GM23338 (cell line): Measurements from ENCODE around the gene ROCK2. TPM values are rescaled to one million over a fixed set of nuclear protein-coding genes. Genes with fewer than 3 reads are reported as not detected.

Experiments used
- ATAC-seq: fragments of 200-7000 bp; cut with Tn5 transposase; 3 replicates; pipeline ENCODE4 v1.9.1; 2020
- DNase-seq: peaks from one replicate; pipeline ENCODE4 v3.0.0-alpha.2; 2015; ENCODE audit warnings: low spot score
- H2AFZ ChIP-seq: fragments of 200-600 bp; sonication (generic); 2 replicates; pipeline ENCODE4 v1.8.0; 2016; ENCODE audit warnings: antibody characterized with exemption, mild to moderate bottlenecking, moderate library complexity
- H3F3A ChIP-seq: fragments of 200-600 bp; sonication (generic); replicated peaks from 2 replicates; pipeline ENCODE4 v1.8.0; 2017; ENCODE audit warnings: antibody characterized with exemption, mixed run types, low read depth
- H3K27ac ChIP-seq: fragments of 200-600 bp; sonication (generic); 2 replicates; pipeline ENCODE4 v1.6.1; 2016; ENCODE audit warnings: low read depth
- H3K27me3 ChIP-seq: fragments of 200-600 bp; sonication (generic); 2 replicates; pipeline ENCODE4 v1.8.0; 2016; ENCODE audit warnings: mild to moderate bottlenecking, mixed run types, moderate library complexity; ENCODE audit not compliant: insufficient read depth
- H3K36me3 ChIP-seq: fragments of 200-600 bp; sonication (generic); 2 replicates; pipeline ENCODE4 v1.8.0; 2016; ENCODE audit warnings: mild to moderate bottlenecking; ENCODE audit not compliant: insufficient read depth
- H3K4me1 ChIP-seq: fragments of 200-600 bp; sonication (generic); 2 replicates; pipeline ENCODE4 v1.8.0; 2016; ENCODE audit warnings: mild to moderate bottlenecking, moderate library complexity; ENCODE audit not compliant: insufficient read depth
- H3K4me2 ChIP-seq: fragments of 200-600 bp; sonication (generic); 2 replicates; pipeline ENCODE4 v1.7.1; 2017; ENCODE audit warnings: mixed run types
- H3K4me3 ChIP-seq: fragments of 200-600 bp; sonication (generic); 2 replicates; pipeline ENCODE4 v1.6.1; 2016; ENCODE audit warnings: mixed run types
- H3K79me2 ChIP-seq: fragments of 200-600 bp; sonication (generic); replicated peaks from 2 replicates; pipeline ENCODE4 v1.8.0; 2017; ENCODE audit warnings: mild to moderate bottlenecking; ENCODE audit not compliant: insufficient read depth
- H3K9me2 ChIP-seq: fragments of 200-600 bp; sonication (generic); 2 replicates; pipeline ENCODE4 v1.8.0; 2017; ENCODE audit not compliant: insufficient read depth
- H4K20me1 ChIP-seq: fragments of 200-600 bp; sonication (generic); replicated peaks from 2 replicates; pipeline ENCODE4 v1.8.0; 2017; ENCODE audit warnings: mild to moderate bottlenecking; ENCODE audit not compliant: insufficient read depth
- H3K27ac Mint-ChIP-seq: 2 replicates; pipeline ENCODE4 v1.8.0; 2020; ENCODE audit warnings: inconsistent platforms, mild to moderate bottlenecking, moderate library complexity, mixed read lengths
- H3K27me3 Mint-ChIP-seq: 3 replicates; pipeline ENCODE4 v1.8.0; 2022; ENCODE audit warnings: low read depth, mild to moderate bottlenecking, moderate library complexity, mixed read lengths, inconsistent platforms; ENCODE audit not compliant: insufficient read depth, poor library complexity
- H3K36me3 Mint-ChIP-seq: 3 replicates; pipeline ENCODE4 v1.8.0; 2021; ENCODE audit warnings: low read depth, mild to moderate bottlenecking, inconsistent platforms, moderate library complexity, mixed read lengths
- H3K4me1 Mint-ChIP-seq: 3 replicates; pipeline ENCODE4 v1.8.0; 2020; ENCODE audit warnings: mild to moderate bottlenecking, inconsistent platforms, mixed read lengths
- H3K4me3 Mint-ChIP-seq: 3 replicates; pipeline ENCODE4 v1.8.0; 2021; ENCODE audit warnings: moderate library complexity, mild to moderate bottlenecking, inconsistent platforms, mixed read lengths
- H3K9me3 Mint-ChIP-seq: 3 replicates; pipeline ENCODE4 v1.8.0; 2020; ENCODE audit warnings: moderate library complexity, mild to moderate bottlenecking, inconsistent platforms, mixed read lengths
- CTCF ChIP-seq, 2 experiments: fragments of 200-600 bp in 1 of 2; sonication (generic) in 1 of 2; conservative IDR thresholded peaks; 2 replicates each; pipeline versions ENCODE4 v1.5.1 to v1.6.1; 2016 to 2017; ENCODE audit warnings: antibody characterized with exemption in 2 of 2, low read depth in 2 of 2, mild to moderate bottlenecking in 2 of 2, moderate library complexity in 1 of 2
- ETS1 ChIP-seq: IDR thresholded peaks from 2 replicates; pipeline ENCODE4 v1.6.1; 2016; ENCODE audit warnings: antibody characterized with exemption
- EZH2phosphoT487 ChIP-seq: fragments of 200-600 bp; sonication (generic); IDR thresholded peaks from one replicate; pipeline ENCODE4 v1.8.1; 2018; ENCODE audit warnings: antibody characterized with exemption; ENCODE audit not compliant: unreplicated experiment
- NANOG ChIP-seq: IDR thresholded peaks from 2 replicates; pipeline ENCODE4 v1.6.1; 2016; ENCODE audit warnings: antibody characterized with exemption, borderline replicate concordance
- REST ChIP-seq: IDR thresholded peaks from one replicate; pipeline ENCODE4 v1.6.1; 2018; ENCODE audit warnings: antibody characterized with exemption; ENCODE audit not compliant: unreplicated experiment
- ZNF462 ChIP-seq: fragments of 250-450 bp; sonication (Bioruptor Pico); IDR thresholded peaks from 2 replicates; pipeline ENCODE4 v1.5.0; 2020; ENCODE audit warnings: mild to moderate bottlenecking, moderate library complexity
- polyA plus RNA-seq: library from polyadenylated mRNA; unstranded; fragments of >200 nt; fragmentation: Nextera tagmentation; extraction: Ambion mirVana; gene quantifications from 2 replicates; pipeline ENCODE4 v1.2.1, GENCODE V29; 2016
- total RNA-seq: library from RNA; depleted of rRNA; stranded (reverse); fragments of >200 nt; shearing (Covaris generic); gene quantifications from 2 replicates; pipeline ENCODE4 v1.2.3, GENCODE V29; 2014

ROCK2 gene
- total and polyA plus RNA-seq, 2 experiments from 2014 or later: 16.4 to 28.0 TPM

- Histone ChIP-seq H3K4me3 (no peak overlapping the region), H3K4me2 (0 out of 2 replicates have a peak overlapping the region, but pooled peaks have one; percentile 34), H4K20me1 (peaks cover 38% of the 10 kb centered on the region), H3K4me1 (peaks cover 27% of the 10 kb centered on the region), H3K27ac (no peak overlapping the region; the same call in 1 of the 2 replicates), H3K9me2 (no peaks in the 10 kb centered on the region), H3K36me3 (no peaks in the 10 kb centered on the region), H3K27me3 (no peaks in the 10 kb centered on the region), H3K79me2 (peaks cover 78% of the 10 kb centered on the region), H2AFZ (no peak overlapping the region), H3F3A (no peaks in the 10 kb centered on the region)
- Mint-ChIP-seq H3K9me3 (peaks cover 7% of the 10 kb centered on the region; the same call in 2 of the 3 replicates), H3K4me1 (peaks cover 20% of the 10 kb centered on the region), H3K4me3 (no peak overlapping the region), H3K27me3 (no peaks in the 10 kb centered on the region), H3K27ac (no peak overlapping the region), H3K36me3 (peaks cover 7% of the 10 kb centered on the region)
- TF ChIP-seq ZNF462 (CRISPR knock-in tag) (no peak), EZH2phosphoT487 (no peak), REST (no peak), ETS1 (no peak), NANOG (no peak), CTCF (conservative IDR thresholded peaks at IDR 0.05; ENCODE audit: low read depth in 2 of 2) (no peak)
- ATAC-seq: no peak
- no peak for DNase-seq
These were observed 3.7 kb downstream of the ROCK2 start for GRCh38 chr2:11340717-11341116.
